Loucy (cell line): ENCODE results near the gene STOX2.

Experiments used
- EZH2phosphoT487 ChIP-seq: fragments of 200-600 bp; IDR thresholded peaks from 2 replicates; pipeline ENCODE4 v1.6.1; 2018; ENCODE audit warnings: antibody characterized with exemption, mild to moderate bottlenecking, moderate library complexity, borderline replicate concordance
- TF ChIP-seq, protein P1 (sequence below): fragments of 200-600 bp; sonication (generic); conservative IDR thresholded peaks from 2 replicates; pipeline ENCODE4 v1.5.1; 2014; ENCODE audit warnings: mild to moderate bottlenecking, antibody characterized with exemption, low read length

DNA sequence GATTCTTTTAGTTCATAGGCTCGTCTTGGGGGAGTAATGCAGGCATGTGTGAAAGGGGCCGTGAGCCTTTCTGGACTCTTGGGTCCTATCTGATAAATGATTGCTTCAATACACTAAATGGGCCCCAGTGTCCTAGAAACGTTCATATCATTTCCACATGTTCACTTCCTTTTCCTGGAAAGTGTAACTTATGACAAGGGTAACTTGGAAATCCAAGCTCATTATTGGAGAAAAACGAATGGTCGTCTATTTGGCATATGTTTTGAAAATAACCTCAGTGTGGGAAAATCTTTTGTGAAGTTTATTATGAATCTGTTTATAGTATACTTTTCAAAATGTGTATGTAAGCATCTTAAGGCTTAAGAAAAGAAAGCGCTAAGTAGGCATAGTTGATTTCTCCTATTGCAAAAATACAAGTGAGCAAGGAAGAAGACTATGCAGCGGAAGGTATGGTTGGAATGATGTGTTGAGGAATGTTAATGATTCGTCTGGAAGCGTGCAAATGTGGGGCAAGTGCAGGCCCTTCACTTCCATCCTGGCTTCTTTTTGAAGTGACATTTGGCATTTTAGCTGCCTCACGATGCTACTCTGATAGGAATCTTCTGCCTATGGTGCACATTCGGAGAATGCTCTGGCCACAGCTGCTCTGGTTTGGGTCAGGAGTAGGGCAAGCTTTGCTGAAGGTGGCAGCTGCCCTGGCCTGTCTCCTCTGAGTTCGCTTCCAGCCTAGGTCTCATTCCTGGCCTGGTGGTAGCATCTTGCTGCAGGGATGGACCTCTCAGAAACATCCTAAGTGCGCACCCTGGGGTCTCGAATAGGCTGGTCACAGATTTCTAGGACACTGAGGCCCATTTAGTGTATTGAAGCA, 49.5 kb upstream of the STOX2 start:
- TF ChIP-seq, protein P1, sequence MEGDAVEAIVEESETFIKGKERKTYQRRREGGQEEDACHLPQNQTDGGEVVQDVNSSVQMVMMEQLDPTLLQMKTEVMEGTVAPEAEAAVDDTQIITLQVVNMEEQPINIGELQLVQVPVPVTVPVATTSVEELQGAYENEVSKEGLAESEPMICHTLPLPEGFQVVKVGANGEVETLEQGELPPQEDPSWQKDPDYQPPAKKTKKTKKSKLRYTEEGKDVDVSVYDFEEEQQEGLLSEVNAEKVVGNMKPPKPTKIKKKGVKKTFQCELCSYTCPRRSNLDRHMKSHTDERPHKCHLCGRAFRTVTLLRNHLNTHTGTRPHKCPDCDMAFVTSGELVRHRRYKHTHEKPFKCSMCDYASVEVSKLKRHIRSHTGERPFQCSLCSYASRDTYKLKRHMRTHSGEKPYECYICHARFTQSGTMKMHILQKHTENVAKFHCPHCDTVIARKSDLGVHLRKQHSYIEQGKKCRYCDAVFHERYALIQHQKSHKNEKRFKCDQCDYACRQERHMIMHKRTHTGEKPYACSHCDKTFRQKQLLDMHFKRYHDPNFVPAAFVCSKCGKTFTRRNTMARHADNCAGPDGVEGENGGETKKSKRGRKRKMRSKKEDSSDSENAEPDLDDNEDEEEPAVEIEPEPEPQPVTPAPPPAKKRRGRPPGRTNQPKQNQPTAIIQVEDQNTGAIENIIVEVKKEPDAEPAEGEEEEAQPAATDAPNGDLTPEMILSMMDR: no peak
- TF ChIP-seq EZH2phosphoT487: no peak
